PC-9 (cell line): ENCODE measurements around the gene RAB31.

Experiments used
- CTCF ChIP-seq: fragments of 200-600 bp; sonication (generic); conservative IDR thresholded peaks from 2 replicates; pipeline ENCODE4 v1.6.1; 2017; ENCODE audit warnings: mixed run types, antibody characterized with exemption, mild to moderate bottlenecking, moderate library complexity
- EZH2 ChIP-seq: fragments of 200-600 bp; sonication (generic); IDR thresholded peaks from 2 replicates; pipeline ENCODE4 v1.8.0; 2017; ENCODE audit warnings: antibody characterized with exemption, low read depth

GRCh38 chr18:9831036-9831722 is 123.1 kb downstream of the RAB31 start:
- TF ChIP-seq CTCF: no peak
- TF ChIP-seq EZH2: no peak
